Measurements from ENCODE around the gene GPR108. TPM values are rescaled to one million over a fixed set of nuclear protein-coding genes. Genes with fewer than 3 reads are reported as not detected.

Gene GPR108
- total and polyA plus RNA-seq, 2 of the 8 experiments (the other 6 are each of a cell fraction or from before 2014, with no cell fraction given): 34.9 to 46.0 TPM

DNA sequence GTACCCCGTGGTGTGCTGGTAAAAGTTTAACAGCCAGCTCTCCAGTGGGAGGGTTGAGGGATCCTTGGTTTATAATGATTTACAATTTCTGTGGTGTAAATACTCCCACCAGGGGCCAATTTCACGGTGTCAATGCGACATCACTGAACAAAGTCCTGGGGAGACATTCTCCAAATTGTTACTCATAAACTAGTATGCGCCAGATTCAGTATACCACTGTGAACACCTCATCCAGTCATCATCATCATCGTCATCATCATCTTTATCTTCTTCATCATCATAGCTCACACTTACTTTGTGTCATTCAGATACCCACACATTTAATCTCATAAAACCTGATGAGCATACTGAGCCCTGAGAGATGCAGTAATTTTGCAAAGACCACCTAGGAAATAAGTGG is 50.3 kb downstream of the GPR108 start:
- no peaks in the 10 kb centered on the region for H3K79me1 ChIP-seq (ENCODE audit: low read depth, low read length)
- no peaks in the 10 kb centered on the region for H4K20me1 ChIP-seq (replicated peaks in 1 of 2; ENCODE audit: control insufficient read depth in 1 of 2, insufficient read depth in 2 of 2, low read length in 2 of 2)
- H3K36me3 ChIP-seq (ENCODE audit: control insufficient read depth in 2 of 4, insufficient read depth in 4 of 4, low read length in 3 of 4): no peaks in the 10 kb centered on the region; a peak in 1 of 8 replicates
- no peak overlapping the region for H4K8ac ChIP-seq (ENCODE audit: extremely low read depth, insufficient read depth, low read length)
- H3K27ac ChIP-seq (ENCODE audit: low read depth, low read length): no peak overlapping the region
- CTCF ChIA-PET (ENCODE audit: partially characterized antibody): interaction anchor here (0.8 kb wide), 1 partner anchor 39 kb away, joined by 3 read pairs; no protein-coding TSS in a partner anchor
- H3K23me2 ChIP-seq (ENCODE audit: low read depth, low read length): no peaks in the 10 kb centered on the region
- TF ChIP-seq SIRT6 (IDR thresholded peaks at IDR 0.05; ENCODE audit: low read length) (no peak), SRF (IDR thresholded peaks at IDR 0.05; ENCODE audit: low read depth, low read length) (no peak), KDM4A (IDR thresholded peaks at IDR 0.05; ENCODE audit: low read depth, low read length, severe bottlenecking) (no peak), GABPA (IDR thresholded peaks at IDR 0.05; ENCODE audit: borderline replicate concordance, insufficient read depth, low read length) (no peak), POLR2AphosphoS5 (IDR thresholded peaks at IDR 0.05; ENCODE audit: low read depth, low read length) (no peak), TAF1 (IDR thresholded peaks at IDR 0.05; ENCODE audit: low read depth, low read length) (no peak), CHD2 (IDR thresholded peaks at IDR 0.05; ENCODE audit: low read length) (no peak), SP1 (IDR thresholded peaks at IDR 0.05; ENCODE audit: low read depth, low read length) (no peak)
- H2AK5ac ChIP-seq (ENCODE audit: low read depth, low read length): no peak overlapping the region
- FAIRE-seq: no peak
- H2BK15ac ChIP-seq (ENCODE audit: low read length): no peak overlapping the region
- no peak overlapping the region for H2BK20ac ChIP-seq (ENCODE audit: low read length)
- no peak overlapping the region for H3K56ac ChIP-seq (replicated peaks; ENCODE audit: insufficient read length, low read depth, low read length)
- no peak overlapping the region for H3K14ac ChIP-seq (ENCODE audit: insufficient read length)
- DNase-seq (ENCODE audit: low read depth in 1 of 2, low spot score in 2 of 2): no peak
- H3K9ac ChIP-seq (replicated peaks in 1 of 4; ENCODE audit: extremely low read depth in 1 of 4, low read depth in 3 of 4, low read length in 3 of 4): no peak overlapping the region
- no peaks in the 10 kb centered on the region for H3K27me3 ChIP-seq (replicated peaks in 1 of 4; ENCODE audit: control insufficient read depth in 3 of 4, extremely low read depth in 1 of 4, insufficient read depth in 3 of 4, low read length in 3 of 4)
- H4K91ac ChIP-seq (replicated peaks; ENCODE audit: insufficient read length, low read length): no peak overlapping the region
- no peak overlapping the region for H2BK5ac ChIP-seq (ENCODE audit: low read depth, low read length)
- no peak overlapping the region for H2BK12ac ChIP-seq (ENCODE audit: low read depth, low read length)
- no peaks in the 10 kb centered on the region for H3K79me2 ChIP-seq (ENCODE audit: control insufficient read depth in 1 of 2, insufficient read depth in 2 of 2, low read length in 2 of 2)
- no peaks in the 10 kb centered on the region; a peak in 1 of 4 replicates for H3K9me3 ChIP-seq (ENCODE audit: insufficient read depth in 2 of 2, low read depth in 1 of 2, low read length in 1 of 2)
- H3K4me3 ChIP-seq (ENCODE audit: extremely low read depth in 1 of 4, insufficient read depth in 2 of 4, low read depth in 3 of 4, low read length in 4 of 4): no peak overlapping the region
- H2AFZ ChIP-seq (ENCODE audit: low read length): no peak overlapping the region
- H4K5ac ChIP-seq (ENCODE audit: insufficient read length, low read depth, low read length): no peak overlapping the region
- no peak overlapping the region for H3K4ac ChIP-seq (replicated peaks; ENCODE audit: insufficient read length, low read depth, low read length)
- no peak overlapping the region for H3K18ac ChIP-seq (ENCODE audit: extremely low read depth, low read length)
- H3K4me1 ChIP-seq (replicated peaks in 1 of 4; ENCODE audit: control insufficient read depth in 3 of 4, insufficient read depth in 4 of 4, low read length in 3 of 4): no peaks in the 10 kb centered on the region
- POLR2A ChIA-PET (ENCODE audit: partially characterized antibody): no interaction called here
- H3K4me2 ChIP-seq (ENCODE audit: insufficient read depth in 1 of 2, low read depth in 2 of 2, low read length in 2 of 2): no peak overlapping the region
- no peak overlapping the region for H3K23ac ChIP-seq (ENCODE audit: insufficient read length)
- no peak overlapping the region for H2BK120ac ChIP-seq (replicated peaks; ENCODE audit: low read depth, low read length)
- WGBS, 2 experiments (ENCODE audit: extremely low coverage in 1 of 2, insufficient coverage in 1 of 2, insufficient read length in 1 of 2, insufficient replicate concordance in 2 of 2, low coverage in 1 of 2, low lambda C conversion rate in 2 of 2, missing lambda C conversion rate in 1 of 2): 91% methylated on average over 5 of the region's 5 CpGs; no CpG with 5 or more reads in 1 of the 2 experiments
